Measurements from ENCODE around the gene CTNNA3.

Gene CTNNA3

GRCh38 chr10:66292922-66293321 is 1403.1 kb downstream of the CTNNA3 start:
- TF ChIP-seq CTCF (IDR thresholded peaks at IDR 0.05; ENCODE audit: low read depth, low read length), result no peak
- H3K4me3 ChIP-seq (ENCODE audit: low read depth, low read length), result no peak overlapping the region

GRCh38 chr10:66292456-66292855 is 1403.5 kb downstream of the CTNNA3 start:
- TF ChIP-seq CTCF (IDR thresholded peaks at IDR 0.05; ENCODE audit: low read depth, low read length), result no peak
- H3K4me3 ChIP-seq (ENCODE audit: low read depth, low read length), result no peak overlapping the region

- no peak for TF ChIP-seq CTCF (IDR thresholded peaks at IDR 0.05; ENCODE audit: low read depth, low read length)
- no peak overlapping the region for H3K4me3 ChIP-seq (ENCODE audit: low read depth, low read length)
Observed at GRCh38 chr10:66291133-66291532, 1404.9 kb downstream of the CTNNA3 start.

GRCh38 chr10:66284621-66285020 is 1411.4 kb downstream of the CTNNA3 start:
- H3K4me3 ChIP-seq (ENCODE audit: low read depth, low read length), result no peak overlapping the region
- TF ChIP-seq CTCF (IDR thresholded peaks at IDR 0.05; ENCODE audit: low read depth, low read length), result no peak

- no peak for TF ChIP-seq CTCF (IDR thresholded peaks at IDR 0.05; ENCODE audit: low read depth, low read length)
- no peak overlapping the region for H3K4me3 ChIP-seq (ENCODE audit: low read depth, low read length)
Observed at GRCh38 chr10:66283874-66284464, 1412.0 kb downstream of the CTNNA3 start.

- no peak overlapping the region for H3K4me3 ChIP-seq (ENCODE audit: low read depth, low read length)
- no peak for TF ChIP-seq CTCF (IDR thresholded peaks at IDR 0.05; ENCODE audit: low read depth, low read length)
Observed at GRCh38 chr10:66283064-66283463, 1412.9 kb downstream of the CTNNA3 start.

GRCh38 chr10:66281327-66281726 is 1414.7 kb downstream of the CTNNA3 start:
- TF ChIP-seq CTCF (IDR thresholded peaks at IDR 0.05; ENCODE audit: low read depth, low read length), result no peak
- no peak overlapping the region for H3K4me3 ChIP-seq (ENCODE audit: low read depth, low read length)
